Stimulated activated CD8-positive, alpha-beta memory T cell treated with anti-CD3 and anti-CD28 coated beads, Interleukin-12 subunit alpha, Interleukin-12 subunit beta, amount 100 ng/mL, for 4 hours (primary cell): ENCODE results near the gene ACACB.

ENCODE experiments used
- DNase-seq: peaks from one replicate; pipeline ENCODE4 v3.0.0-alpha.2; 2020; ENCODE audit warnings: low read depth

The ACACB gene

DNA sequence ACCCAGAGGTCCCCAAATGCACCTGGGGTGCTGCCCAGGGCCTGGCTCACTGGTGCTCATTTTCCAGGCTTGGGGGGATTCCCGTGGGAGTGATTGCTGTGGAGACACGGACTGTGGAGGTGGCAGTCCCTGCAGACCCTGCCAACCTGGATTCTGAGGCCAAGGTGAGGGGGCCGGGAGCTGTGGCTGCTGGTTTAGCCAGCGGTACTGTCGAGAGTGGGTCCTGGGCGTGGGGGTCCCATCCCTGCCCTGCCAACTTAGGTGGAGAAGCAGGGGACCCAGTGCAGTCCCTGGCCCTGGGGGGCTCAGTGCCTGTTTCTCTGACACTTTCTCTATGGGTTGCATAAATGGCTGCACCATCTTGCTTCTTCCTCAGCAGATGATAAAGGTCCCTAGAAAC is 141.8 kb downstream of the ACACB start:
- DNase-seq: no peak

DNA sequence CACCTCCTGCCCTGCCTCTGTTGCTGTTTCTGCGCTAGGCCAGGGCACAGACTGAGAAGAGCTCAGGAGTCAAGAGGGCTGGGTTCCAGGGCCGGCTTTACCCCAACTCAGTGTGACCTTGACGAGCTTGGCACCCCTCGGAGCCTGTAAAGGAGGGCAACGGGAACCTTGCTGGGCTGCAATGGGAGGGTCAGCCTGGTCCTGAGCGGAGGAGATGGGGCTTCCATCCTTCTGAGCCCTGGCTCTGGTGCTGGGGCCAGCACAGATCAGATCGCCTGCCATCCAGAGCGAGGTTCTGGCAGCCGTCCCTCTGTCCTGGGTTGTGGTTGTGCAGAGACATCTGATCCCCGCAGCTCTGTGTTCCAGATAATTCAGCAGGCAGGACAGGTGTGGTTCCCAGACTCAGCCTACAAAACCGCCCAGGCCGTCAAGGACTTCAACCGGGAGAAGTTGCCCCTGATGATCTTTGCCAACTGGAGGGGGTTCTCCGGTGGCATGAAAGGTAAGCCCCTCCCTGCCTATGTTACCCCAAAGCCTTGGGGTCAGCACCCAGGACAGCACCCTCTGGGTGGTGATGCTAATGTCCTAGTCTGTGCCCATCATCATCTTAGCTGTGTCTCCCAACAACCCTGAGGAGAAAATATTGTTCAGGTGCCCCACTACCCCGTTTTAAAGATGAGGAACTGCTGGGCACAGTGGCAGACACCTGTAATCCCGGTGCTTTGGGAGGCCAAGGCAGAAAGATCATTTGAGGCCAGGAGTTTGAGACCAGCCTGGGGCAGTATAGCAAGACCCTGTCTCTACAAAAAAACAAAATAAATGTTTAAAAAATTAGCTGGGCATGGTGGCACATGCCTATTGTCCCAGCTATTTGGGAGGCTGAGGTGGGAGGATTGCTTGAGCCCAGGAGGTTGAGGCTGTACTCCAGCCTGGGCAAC is 142.5 kb downstream of the ACACB start:
- no peak for DNase-seq

DNA sequence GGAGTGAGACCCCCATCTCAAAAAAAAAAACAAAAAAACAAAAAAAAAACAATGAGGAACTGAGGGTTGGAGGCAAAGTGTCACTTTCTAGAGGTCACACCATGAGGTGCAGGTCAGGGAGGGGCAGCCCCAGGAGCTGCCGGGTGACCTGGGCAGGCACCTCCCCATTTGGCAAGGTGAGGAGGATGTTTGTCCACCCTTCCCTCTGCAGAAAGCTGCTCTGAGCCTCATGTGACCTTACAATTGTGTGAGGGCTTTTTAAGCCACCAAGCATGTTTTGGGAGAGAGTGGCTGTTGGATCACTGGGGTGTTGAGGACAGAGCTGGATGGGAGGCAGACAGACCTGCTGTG is 143.1 kb downstream of the ACACB start:
- DNase-seq: no peak

DNA sequence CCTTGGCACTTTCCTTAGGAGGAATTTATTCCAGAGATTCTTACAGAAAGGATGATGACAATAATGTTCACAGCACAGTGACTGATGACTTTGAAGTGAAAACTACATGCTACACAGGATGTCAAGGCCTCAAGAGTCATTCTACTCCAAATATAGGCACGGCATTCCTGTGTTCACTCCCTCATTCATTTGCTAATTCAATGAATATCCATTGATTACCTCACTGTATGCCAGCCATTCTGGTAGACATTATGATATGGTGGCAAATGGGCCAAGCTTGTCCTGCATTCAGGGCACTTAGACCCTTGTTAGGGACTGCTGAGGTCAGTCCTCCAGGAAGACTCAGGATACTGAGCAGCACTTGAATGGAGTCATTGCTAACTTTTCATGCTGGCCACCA is 144.7 kb downstream of the ACACB start:
- DNase-seq: no peak

DNA sequence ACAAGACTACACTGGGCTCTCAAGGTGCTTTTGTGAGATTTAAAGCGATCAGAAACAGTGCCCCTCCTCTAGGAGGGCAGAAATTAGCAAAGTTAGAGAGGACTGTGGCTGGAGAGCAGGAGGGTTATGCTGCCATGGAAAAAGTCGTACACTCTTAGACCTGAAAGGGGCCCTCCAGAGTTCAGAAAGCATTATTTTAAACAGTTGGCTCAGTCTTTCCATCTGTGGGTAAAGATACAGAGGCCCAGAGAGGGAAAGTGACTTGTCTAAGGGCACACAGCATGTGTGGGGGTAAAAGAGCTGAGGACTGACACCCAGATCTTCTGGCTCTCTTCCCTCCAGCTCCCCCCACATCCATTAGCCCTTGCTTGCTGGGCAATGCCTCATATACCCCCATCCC is 145.6 kb downstream of the ACACB start:
- no peak for DNase-seq

DNA sequence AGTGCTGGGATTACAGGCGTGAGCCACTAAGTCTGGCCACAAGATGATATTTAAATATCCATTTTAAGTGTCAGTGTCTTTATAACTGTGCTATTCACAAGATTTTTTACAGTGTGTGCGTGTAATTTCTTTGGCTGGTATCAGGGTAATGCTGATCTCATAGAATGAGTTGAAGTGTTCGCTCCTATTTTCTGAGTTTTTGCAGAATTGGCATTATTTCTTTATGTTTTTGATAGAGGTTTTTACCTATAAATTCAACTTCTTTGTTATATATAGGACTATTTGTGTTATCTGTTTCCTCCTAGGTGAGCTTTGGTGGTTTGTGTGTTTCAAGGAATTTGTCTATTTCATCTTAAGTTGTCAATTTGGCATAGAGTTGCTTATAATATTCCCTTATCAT is 147.1 kb downstream of the ACACB start:
- no peak for DNase-seq

DNA sequence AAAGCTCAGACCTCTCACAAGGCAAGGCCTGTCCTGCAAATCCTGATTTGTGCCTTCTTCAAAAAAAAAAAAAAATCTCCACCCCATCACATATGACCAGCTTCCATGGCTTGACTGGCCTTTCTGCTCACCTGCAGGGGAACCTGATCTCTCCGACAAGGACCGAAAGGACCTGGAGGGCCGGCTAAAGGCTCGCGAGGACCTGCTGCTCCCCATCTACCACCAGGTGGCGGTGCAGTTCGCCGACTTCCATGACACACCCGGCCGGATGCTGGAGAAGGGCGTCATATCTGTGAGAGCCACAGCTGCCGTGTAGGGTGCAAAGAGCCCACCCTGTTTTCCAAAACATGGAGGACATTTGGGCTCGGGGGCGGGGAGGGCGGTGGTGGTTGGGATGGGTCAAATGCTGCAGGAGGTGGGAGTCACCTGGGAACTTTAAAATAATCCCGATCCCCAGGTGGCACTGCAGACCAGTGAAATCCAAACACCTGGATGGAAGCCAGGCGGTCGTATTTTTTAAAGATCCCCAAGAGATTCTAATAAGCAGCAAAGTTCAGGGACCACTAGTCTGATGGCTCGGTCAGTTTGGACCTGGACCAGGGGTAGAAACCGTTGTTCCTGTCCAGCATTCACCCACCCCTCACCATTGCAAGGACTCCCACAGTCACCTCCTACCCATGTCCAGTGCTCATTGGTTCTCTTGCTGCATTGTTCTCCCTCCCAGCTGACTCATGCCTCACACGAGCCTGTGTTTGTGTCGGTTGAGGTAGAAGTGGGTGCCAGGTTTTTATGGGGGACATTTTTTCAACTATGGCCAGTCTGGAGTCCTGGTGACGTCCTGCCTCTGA is 147.9 kb downstream of the ACACB start:
- DNase-seq: no peak

DNA sequence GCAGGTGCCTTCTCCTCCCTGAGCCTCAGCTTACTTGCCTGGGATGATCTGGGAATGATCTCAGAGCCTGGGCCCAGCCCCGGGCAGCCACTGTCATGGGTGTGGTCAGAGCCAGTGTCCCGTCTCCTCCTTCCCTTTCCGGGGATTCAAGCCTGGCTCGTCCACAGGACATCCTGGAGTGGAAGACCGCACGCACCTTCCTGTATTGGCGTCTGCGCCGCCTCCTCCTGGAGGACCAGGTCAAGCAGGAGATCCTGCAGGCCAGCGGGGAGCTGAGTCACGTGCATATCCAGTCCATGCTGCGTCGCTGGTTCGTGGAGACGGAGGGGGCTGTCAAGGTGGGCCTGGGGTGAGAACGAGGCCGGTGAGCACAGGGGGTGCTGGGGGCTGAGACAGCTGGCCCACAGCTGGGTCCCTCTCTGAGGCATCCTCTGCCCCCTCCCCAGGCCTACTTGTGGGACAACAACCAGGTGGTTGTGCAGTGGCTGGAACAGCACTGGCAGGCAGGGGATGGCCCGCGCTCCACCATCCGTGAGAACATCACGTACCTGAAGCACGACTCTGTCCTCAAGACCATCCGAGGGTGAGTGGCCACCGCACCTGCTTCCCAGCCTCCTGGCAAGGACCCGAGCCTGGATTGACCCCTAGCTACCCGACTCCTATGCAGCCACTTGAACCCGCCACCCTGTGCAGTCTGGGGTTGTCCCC is 148.7 kb downstream of the ACACB start:
- DNase-seq: no peak

DNA sequence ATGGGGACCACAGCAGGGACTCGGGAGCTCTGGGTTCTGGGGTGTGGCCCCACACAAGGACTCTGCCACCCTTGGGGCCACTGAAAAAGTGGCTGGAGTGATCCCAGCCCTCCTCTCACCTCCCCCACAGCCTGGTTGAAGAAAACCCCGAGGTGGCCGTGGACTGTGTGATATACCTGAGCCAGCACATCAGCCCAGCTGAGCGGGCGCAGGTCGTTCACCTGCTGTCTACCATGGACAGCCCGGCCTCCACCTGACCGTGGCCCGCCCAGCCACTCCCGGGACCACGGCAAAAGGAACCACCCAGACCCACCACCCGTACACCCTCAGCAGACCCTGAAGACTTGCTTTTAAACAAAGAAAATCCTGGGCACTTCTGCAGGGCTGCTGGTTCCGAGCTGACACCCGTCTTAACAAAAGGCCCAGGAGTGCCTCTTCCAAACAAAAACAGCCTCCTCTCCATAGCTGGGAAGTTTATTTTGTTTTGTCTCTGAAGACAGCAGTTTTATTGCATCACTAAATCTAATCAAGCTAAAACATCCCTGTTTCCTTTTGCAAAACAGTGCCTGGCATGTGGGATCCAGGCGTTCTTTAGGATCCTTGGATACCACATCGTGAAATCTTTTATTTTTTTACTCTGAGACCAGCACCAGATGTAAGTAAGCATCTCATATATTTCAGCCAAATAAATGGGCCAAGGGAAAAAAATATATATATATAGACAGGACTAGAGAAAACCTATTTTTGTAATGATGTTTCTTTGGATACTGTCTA is 149.9 kb downstream of the ACACB start:
- DNase-seq: no peak

DNA sequence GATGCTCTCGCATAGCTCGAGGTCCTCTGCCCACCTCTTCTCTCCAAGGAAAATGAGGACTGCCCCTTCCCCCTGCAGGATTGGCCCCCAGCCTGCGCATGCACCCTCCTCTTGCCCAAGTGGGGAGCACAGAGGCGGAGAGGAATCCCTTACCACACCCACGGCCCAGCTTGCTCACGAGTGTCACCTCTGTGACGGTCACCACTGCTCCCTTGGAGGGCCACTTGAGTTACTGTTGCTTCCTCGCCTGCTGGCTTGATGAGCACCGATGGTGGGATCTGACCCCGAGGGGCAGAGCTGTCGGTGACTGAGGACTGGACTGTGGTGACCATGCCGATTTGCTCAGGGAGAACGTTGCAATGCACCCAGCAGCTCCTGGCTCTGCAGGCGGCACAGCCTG is 151.0 kb downstream of the ACACB start:
- no peak for DNase-seq

DNA sequence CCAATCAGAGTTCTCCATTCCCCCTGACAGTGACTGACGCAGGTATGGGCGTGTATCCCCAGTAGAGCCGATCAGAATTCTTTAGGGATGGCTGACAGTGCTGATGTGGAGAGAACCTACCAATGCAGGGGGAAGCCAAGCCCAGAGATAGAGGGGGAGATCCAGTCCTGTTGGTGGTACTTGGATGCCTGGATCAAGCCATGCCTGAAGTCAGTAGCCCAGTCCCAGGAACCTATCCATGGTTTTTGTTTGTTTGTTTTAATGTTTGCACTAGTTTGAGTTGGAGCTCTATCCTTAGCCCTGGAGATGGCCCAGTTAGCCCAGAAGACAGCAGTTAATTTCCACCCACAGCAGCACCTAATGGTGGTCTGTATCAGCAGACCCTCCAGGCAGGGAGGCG is 152.5 kb downstream of the ACACB start:
- DNase-seq: no peak

DNA sequence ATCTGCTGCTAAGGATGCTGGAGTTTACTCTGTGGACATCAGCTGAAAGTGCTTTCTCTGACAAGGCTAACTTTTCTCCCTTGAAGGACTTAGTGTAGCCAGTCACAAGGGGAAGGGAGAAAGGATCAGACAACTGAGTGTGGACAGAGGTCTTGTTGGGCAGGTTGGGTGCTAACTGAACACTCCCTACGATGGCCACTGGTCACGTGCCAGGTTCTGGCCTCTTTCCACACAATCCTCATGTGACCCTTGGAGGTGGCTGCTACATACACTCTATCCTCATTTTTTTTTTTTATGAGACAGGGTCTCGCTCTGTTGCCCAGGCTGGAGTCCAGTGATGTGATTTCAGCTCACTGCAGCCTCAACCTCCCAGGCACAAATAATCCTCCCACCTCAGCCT is 153.0 kb downstream of the ACACB start:
- DNase-seq: no peak

DNA sequence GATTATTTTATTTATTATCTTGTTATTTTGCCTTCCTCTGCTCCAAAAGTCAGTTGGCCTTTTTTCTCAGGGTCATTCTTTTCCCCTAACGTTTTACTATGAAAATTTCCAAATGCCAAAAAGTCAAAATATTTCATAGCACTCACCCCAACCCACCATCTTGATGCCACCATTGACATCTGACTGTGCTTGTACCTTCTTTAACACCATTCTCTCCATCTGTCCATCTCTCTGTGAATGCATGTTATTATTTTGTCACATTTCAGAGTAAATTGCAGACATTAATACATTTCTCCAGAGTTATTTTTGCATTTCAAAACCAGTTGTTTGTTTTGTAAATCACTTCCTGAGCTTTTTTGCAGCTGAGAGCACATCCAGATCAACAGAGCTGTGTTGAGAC is 154.1 kb downstream of the ACACB start:
- DNase-seq: no peak

DNA sequence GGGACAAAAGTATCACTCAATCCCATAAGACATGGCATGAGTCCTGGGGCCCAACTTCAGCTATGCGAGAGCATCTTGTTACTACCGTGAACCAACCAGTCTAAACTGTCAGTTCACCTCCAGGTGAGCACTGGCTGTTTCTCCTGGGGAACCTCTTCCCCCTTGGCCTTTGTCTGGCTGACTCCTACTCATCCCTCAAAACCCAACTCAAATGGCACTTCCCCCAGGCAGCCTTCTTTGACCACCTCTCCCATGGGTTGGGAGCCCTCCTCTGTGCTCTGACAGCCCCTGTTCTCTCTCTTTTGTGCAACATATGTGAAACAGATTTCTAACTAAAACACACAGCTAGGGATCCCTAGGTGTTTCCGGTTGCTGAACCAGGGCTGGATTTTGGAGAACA is 155.0 kb downstream of the ACACB start:
- DNase-seq: no peak

DNA sequence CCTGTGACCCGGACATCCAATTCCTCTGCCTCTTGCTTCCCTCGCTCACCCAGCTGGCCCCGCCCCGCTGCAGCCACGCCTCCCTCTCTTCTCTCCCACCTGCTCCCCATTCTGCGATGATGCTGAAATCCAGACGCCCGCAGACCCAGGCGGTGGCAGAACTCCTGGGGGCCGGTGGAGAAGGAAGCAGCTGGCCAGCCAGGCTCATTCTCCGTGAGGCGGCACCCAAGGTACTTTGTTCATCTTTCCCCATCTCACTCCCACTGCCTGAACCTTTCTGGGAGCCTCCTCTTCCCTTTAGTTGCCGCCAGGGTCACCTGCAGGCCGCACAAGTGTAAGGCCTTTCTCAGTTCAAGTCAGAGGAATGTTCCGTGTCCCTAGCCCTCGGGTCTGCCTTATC is 157.0 kb downstream of the ACACB start:
- no peak for DNase-seq

DNA sequence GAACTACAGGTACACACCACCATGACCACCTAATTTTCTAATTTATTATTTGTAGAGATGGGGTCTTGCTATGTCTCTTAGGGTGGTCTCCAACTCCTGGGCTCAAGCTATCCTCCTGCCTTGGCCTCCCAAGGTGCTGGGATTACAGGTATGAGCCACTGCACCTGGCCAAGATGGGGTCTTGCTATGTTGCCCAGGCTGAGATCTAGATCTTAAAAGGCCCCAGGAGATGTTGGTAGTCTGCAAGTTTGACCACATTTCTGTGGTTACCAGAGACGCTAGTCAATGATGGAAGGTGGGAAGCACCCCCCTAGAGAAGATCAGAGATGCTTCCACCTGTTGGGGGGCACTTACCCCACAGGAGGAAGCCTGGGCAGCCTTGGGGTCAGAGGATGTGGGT is 158.0 kb downstream of the ACACB start:
- DNase-seq: no peak

DNA sequence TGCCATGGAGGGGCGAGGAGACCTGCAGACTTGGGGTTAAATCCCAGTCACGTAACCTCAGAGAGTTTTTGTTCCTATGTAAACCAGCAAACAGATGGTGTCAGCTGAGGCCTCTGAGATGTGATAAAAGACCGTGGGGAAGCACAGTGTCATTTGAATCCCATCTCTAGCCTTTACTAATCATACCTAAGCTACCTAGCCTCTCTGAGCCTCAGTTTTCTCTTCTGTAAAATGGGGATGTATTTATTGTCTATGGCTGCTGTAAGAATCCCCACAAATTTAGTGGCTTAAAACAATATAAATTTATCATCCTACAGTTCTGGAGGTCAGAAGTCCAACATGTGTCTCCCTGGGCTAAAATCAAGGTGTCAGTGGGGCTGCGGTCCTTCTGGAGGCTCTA is 158.8 kb downstream of the ACACB start:
- no peak for DNase-seq

DNA sequence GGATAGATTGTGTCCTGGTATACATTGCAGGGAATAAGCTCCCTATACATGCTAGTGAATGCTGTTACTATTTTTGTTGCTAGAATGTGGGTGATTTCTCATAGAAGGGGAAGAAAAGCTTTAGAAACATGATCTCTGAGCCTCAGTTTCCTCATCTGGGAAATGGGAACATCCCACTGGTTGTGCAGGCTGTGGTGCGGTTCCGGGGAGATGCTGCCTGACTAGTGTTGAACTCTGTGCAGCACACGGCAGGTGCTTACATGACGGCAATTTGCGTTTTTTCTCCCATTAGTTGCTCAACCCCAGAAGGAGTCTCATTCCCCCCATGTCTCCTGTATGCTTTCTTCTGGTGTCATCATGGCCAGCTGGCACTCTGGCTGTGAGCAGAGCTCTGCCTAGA is 159.8 kb downstream of the ACACB start:
- DNase-seq: no peak

DNA sequence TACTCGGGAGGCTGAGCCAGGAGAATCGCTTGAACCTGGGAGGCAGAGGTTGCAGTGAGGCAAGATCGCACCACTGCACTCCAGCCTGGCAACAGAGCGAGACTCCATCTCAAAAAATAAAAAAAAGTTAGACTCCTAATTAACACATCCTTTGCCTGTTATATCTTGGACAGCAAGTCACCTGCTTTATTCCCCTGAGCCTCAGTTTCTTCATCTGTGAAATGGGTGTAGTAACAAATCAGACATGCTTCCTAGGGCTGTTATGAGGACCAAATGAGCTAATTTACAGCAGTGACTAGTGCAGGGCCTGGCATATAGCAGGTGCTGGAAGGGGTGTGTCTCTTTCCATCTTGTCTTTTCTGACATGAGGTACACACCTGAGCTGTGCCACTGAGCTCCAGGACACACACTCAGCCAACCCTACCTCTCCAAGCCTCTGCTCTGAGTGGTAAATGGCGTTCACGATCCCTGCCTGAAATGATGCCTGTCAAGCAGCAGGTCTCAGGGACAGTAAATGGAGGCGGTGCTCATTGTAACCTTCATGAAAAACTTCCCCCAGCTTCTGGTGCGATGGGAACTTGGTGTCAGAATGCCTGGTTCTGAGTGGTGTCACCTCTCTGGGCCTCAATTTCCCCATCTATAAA is 161.0 kb downstream of the ACACB start:
- DNase-seq: no peak

DNA sequence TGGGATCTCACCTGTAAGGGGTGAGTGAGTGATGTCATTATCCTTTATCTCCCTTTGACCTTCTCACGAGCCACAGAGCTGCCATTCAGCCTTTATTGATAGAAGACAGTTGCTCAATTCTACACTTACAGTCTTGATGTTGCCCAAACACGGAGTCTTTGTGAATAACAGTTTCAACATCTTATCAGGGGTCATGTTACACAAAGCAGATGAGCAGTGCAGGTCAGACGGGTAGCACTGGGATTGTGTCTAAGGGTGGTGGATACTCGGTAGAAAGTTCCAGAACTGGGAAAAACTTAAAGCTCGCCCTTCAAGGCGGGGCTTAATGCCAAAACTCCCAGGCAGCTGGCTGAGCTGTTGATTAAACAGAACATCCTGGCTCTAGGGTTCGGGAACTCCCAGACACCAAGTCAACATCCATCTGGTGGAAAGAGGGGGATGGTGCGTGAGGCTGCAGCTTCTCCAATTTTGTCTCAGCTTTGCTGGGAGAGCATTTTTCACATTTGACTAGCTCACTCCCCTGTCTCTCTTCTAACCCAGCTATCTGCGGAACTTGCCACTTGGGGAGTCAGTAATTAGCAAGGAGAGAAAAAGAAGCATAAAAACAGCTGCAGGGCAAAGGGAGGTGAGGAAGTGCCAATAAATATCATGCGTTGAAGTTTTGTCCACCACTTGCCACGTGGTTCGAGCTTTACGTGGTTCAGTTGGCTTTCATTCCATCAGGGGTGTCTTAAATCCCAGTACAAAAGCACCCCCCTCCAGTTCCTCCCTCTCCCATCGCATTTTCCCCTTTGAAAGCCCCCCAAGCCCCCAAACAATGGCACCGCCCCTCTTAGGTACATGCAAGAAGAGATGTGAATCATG is 161.7 kb downstream of the ACACB start:
- DNase-seq: no peak
